Stimulated activated CD4-positive, alpha-beta T cell treated with anti-CD3 and anti-CD28 coated beads, Interleukin-12 subunit alpha, Interleukin-12 subunit beta, amount 100 ng/mL, for 24 hours (primary cell): ENCODE data around the gene DOK5.

Source experiments
- DNase-seq, 2 experiments: peaks; one replicate each; pipeline ENCODE4 v3.0.0-alpha.2; 2020; ENCODE audit warnings: low read depth in 2 of 2

The DOK5 gene

DNA sequence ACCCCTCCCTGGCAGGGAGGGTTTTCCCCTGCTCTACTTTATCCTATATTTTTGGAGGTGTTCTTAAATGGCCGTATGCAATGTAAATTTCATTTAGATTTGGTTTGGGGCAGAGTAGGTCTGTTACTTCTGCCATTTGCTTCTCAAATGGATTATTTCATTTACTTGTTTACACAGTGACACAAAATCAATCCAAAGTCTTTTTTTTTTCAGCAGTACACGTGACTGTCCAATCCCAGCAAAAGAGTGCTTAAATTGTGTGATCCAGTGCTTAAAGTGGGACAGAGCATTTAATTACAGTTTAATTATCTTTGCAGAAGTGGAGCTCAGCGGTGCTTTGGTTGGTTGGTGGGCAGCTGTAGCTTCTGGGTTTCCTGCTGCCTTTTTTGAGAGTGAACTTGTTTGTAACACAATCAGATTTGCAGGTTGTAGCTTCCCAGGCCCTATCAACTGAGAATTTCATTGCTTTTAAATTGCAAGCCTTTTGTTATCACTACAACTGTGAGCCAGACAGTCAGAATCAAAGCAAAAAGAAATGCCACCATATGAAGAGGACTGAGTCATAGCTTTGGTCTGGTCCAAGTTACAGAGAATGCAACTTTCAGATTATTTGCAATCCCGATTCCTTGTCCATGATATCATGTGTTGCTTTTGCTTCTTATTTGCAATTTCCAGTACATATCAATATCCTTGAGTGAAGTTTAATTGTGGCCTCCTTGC lies 216.9 kb downstream of the DOK5 start:
- DNase-seq: no peak

DNA sequence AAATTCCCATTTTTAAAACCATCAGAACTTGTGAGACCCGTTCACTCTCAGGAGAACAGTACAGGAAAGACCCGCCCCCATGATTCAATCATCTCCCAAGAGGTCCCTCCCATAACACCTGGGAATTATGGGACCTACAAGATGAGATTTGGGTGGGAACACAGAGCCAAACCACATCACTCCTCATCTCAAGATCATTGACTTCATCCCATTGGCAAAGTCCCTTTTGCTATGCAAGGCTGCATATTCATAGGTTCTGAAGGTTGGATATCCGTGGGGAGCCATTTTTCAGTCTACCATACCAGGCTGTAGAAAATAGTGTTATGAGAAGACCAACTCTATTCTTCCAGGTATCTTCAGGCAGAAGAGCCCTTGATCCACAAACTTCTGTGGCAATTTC lies 219.1 kb downstream of the DOK5 start:
- no peak for DNase-seq

DNA sequence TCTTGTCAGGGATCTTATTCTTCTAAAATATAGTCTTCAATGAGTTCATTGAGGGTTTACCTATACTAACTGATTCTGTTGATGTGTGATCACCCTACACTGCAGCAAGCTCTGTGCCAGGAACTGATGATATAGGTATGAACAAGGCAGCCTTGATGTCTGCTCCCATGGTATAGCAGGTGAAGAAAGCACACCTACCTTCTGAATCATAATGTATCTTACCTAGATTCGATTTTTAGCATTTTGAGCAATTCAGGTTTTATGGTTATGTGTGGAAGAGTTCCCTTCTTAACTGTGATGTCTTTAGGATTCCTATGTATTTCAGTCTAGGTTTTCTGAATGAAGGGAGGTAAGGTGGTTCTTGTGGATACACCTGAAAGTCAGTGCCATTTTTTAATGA lies 223.0 kb downstream of the DOK5 start:
- DNase-seq: no peak
